Transverse colon (tissue), 4 donors: Measurements from ENCODE around the gene MLF1.

Experiments used
- EP300 ChIP-seq: sonication (generic); formaldehyde crosslinking; IDR thresholded peaks from one replicate; pipeline ENCODE4 v1.6.1; 2017; ENCODE audit warnings: antibody characterized with exemption, low read depth
- POLR2A ChIP-seq: fragments of 450-650 bp; IDR thresholded peaks from one replicate; pipeline ENCODE4 v1.6.1; 2016; ENCODE audit warnings: antibody characterized with exemption, mild to moderate bottlenecking, moderate library complexity
- POLR2AphosphoS5 ChIP-seq, 3 donors: sonication (generic); formaldehyde crosslinking; IDR thresholded peaks; one replicate each; pipeline ENCODE4 v1.6.1; 2016; ENCODE audit warnings: antibody characterized with exemption in 3 of 3
- TF ChIP-seq, protein P1 (sequence below), 5 experiments: fragments of 200-600 bp in 3 of 5; fragments of 450-650 bp in 2 of 5; sonication (generic) in 3 of 5; IDR thresholded peaks; 1 replicate in 2 of 5; 2 replicates in 3 of 5; pipeline ENCODE4 v1.5.1; 2016 to 2017; ENCODE audit warnings: antibody characterized with exemption in 5 of 5, inconsistent platforms in 3 of 5, mild to moderate bottlenecking in 2 of 5, moderate library complexity in 1 of 5

- TF ChIP-seq EP300 (no peak), POLR2A (no peak), POLR2AphosphoS5 (IDR thresholded peaks at IDR 0.05) (no peak)
- TF ChIP-seq, protein P1, sequence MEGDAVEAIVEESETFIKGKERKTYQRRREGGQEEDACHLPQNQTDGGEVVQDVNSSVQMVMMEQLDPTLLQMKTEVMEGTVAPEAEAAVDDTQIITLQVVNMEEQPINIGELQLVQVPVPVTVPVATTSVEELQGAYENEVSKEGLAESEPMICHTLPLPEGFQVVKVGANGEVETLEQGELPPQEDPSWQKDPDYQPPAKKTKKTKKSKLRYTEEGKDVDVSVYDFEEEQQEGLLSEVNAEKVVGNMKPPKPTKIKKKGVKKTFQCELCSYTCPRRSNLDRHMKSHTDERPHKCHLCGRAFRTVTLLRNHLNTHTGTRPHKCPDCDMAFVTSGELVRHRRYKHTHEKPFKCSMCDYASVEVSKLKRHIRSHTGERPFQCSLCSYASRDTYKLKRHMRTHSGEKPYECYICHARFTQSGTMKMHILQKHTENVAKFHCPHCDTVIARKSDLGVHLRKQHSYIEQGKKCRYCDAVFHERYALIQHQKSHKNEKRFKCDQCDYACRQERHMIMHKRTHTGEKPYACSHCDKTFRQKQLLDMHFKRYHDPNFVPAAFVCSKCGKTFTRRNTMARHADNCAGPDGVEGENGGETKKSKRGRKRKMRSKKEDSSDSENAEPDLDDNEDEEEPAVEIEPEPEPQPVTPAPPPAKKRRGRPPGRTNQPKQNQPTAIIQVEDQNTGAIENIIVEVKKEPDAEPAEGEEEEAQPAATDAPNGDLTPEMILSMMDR (IDR thresholded peaks at IDR 0.05): no peak
These were observed 3.7 kb downstream of the MLF1 start for GRCh38 chr3:158574646-158575045.
